Upper lobe of left lung (tissue), 6 donors: Measurements from ENCODE around the gene C1GALT1C1. TPM values are rescaled to one million over a fixed set of nuclear protein-coding genes. Genes with fewer than 3 reads are reported as not detected.
A peak's percentile ranks its signal among the peaks of the same experiment; 100 is the strongest.
"Not testable (repeated sequence)": the region's sequence is repeated elsewhere in the genome, so short reads cannot be mapped to it uniquely, and the experiment has no call there.

Experiments
- ATAC-seq, 2 donors: fragments of 200-7000 bp; cut with Tn5 transposase; one replicate each; pipeline ENCODE4 v1.9.1; 2022; ENCODE audit warnings: mild to moderate bottlenecking in 2 of 2, moderate library complexity in 2 of 2; ENCODE audit not compliant: low FRiP score in 2 of 2
- DNase-seq, 2 donors: peaks; one replicate each; pipeline ENCODE4 v3.0.0-alpha.2; 2019 to 2020
- H3K27ac ChIP-seq, 4 donors: fragments of 200-600 bp; sonication (generic); one replicate each; pipeline ENCODE4 v1.5.1; 2016 to 2019
- H3K27me3 ChIP-seq, 4 donors: fragments of 200-600 bp; sonication (generic); one replicate each; pipeline ENCODE4 v1.5.1; 2017 to 2019
- H3K36me3 ChIP-seq, 4 donors: fragments of 200-600 bp; sonication (generic); one replicate each; pipeline ENCODE4 v1.5.1; 2016 to 2019
- H3K4me1 ChIP-seq, 4 donors: fragments of 200-600 bp; sonication (generic); one replicate each; pipeline ENCODE4 v1.5.1; 2018 to 2019
- H3K4me3 ChIP-seq, 4 donors: fragments of 200-600 bp; sonication (generic); one replicate each; pipeline ENCODE4 v1.5.1; 2017 to 2019; ENCODE audit warnings: mild to moderate bottlenecking in 2 of 4, moderate library complexity in 1 of 4
- H3K9me3 ChIP-seq, 4 donors: fragments of 200-600 bp; sonication (generic); one replicate each; pipeline ENCODE4 v1.5.1; 2018 to 2019
- EP300 ChIP-seq, 4 donors: sonication (generic); formaldehyde crosslinking; IDR thresholded peaks; one replicate each; pipeline ENCODE4 v1.5.1; 2017; ENCODE audit warnings: antibody characterized with exemption in 4 of 4, control low read depth in 2 of 4
- POLR2A ChIP-seq, 4 donors: fragments of 450-650 bp; IDR thresholded peaks; one replicate each; pipeline ENCODE4 v1.5.1; 2016 to 2017; ENCODE audit warnings: antibody characterized with exemption in 4 of 4, mild to moderate bottlenecking in 2 of 4
- POLR2AphosphoS5 ChIP-seq, 2 donors: sonication (generic); formaldehyde crosslinking; IDR thresholded peaks; one replicate each; pipeline ENCODE4 v1.5.1; 2017; ENCODE audit warnings: antibody characterized with exemption in 2 of 2
- WGBS, 2 donors: methylation state at CpG; one replicate each; pipeline ENCODE4 v1.1.5; 2017 to 2018; 5-methylcytosine and 5-hydroxymethylcytosine counted together
- total RNA-seq, 6 donors: library from RNA; depleted of rRNA in 4 of 6; stranded (reverse); fragments of >200 nt in 4 of 6; gene quantifications; one replicate each; pipeline versions ENCODE4 v1.1.0 to v1.2.1, GENCODE V29; 2016 to 2021
- TF ChIP-seq, protein P1 (sequence below), 6 experiments: fragments of 450-650 bp in 4 of 6; fragments of 200-600 bp in 2 of 6; sonication (generic) in 2 of 6; IDR thresholded peaks; one replicate each; pipeline ENCODE4 v1.5.1; 2016 to 2019; ENCODE audit warnings: antibody characterized with exemption in 6 of 6
- donor health status: DM: no; HTN: no; CAD: no; lungs with moderate emphysema.
- donor health status: DM: no; HTN: yes; CAD: no; lungs with severe emphysema.

The C1GALT1C1 gene
- total RNA-seq, 6 donors from 2014 or later = 4.2 to 39.1 (median 18.0) TPM

DNA sequence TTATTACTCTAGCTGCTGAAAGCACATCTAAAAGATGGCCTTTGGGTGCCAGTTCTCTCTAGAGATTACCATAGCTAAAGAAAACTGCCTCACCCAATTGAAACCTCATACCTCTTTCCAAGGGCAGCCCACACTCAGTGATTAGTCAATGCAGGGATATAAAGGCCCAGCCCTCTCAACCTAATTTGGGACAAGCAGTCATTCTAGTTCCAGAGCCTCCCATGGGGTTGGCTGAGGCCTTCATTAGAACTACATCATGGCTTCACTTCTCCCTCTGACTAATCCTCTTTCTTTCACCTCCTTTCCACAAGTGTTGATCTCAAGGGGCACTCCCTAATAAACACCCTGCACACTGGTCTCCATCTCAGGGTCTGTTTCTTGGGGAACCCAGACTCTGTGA lies 38.5 kb upstream of the C1GALT1C1 start:
- H3K27me3 ChIP-seq = no peaks in the 10 kb centered on the region
- H3K9me3 ChIP-seq = no peaks in the 10 kb centered on the region
- no peak for TF ChIP-seq EP300 (IDR thresholded peaks at IDR 0.05)
- TF ChIP-seq POLR2A (IDR thresholded peaks at IDR 0.05) = no peak
- TF ChIP-seq, protein P1, sequence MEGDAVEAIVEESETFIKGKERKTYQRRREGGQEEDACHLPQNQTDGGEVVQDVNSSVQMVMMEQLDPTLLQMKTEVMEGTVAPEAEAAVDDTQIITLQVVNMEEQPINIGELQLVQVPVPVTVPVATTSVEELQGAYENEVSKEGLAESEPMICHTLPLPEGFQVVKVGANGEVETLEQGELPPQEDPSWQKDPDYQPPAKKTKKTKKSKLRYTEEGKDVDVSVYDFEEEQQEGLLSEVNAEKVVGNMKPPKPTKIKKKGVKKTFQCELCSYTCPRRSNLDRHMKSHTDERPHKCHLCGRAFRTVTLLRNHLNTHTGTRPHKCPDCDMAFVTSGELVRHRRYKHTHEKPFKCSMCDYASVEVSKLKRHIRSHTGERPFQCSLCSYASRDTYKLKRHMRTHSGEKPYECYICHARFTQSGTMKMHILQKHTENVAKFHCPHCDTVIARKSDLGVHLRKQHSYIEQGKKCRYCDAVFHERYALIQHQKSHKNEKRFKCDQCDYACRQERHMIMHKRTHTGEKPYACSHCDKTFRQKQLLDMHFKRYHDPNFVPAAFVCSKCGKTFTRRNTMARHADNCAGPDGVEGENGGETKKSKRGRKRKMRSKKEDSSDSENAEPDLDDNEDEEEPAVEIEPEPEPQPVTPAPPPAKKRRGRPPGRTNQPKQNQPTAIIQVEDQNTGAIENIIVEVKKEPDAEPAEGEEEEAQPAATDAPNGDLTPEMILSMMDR (IDR thresholded peaks at IDR 0.05) = no peak
- TF ChIP-seq POLR2AphosphoS5 (IDR thresholded peaks at IDR 0.05) = no peak
- no peak overlapping the region for H3K4me3 ChIP-seq
- ATAC-seq = no peak
- H3K27ac ChIP-seq = no peak overlapping the region
- DNase-seq = no peak
- no peaks in the 10 kb centered on the region for H3K36me3 ChIP-seq
- H3K4me1 ChIP-seq = no peaks in the 10 kb centered on the region

DNA sequence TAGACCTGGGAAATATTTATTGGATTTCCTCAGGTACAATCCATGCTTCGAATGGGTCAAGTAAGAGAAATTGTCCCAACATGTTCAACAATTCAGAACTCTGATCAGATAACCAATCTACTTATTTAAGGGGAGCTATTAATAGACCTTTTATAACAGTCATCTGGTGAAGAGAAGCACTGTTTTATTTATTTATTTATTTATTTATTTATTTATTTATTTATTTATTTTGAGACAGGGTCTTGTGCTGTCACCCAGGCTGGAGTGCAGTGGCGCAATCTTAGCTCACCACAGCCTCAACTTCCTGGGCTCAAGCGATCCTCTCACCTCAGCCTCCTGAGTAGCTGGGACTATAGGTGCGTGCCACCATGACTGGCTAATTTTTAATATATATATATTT lies 34.7 kb upstream of the C1GALT1C1 start:
- not testable (repeated sequence) for H3K4me1 ChIP-seq, ATAC-seq, H3K4me3 ChIP-seq, H3K9me3 ChIP-seq, H3K27ac ChIP-seq, H3K27me3 ChIP-seq, DNase-seq, H3K36me3 ChIP-seq
- WGBS, 2 donors = 91 to 97% methylated on average over 4 of the region's 4 CpGs

DNA sequence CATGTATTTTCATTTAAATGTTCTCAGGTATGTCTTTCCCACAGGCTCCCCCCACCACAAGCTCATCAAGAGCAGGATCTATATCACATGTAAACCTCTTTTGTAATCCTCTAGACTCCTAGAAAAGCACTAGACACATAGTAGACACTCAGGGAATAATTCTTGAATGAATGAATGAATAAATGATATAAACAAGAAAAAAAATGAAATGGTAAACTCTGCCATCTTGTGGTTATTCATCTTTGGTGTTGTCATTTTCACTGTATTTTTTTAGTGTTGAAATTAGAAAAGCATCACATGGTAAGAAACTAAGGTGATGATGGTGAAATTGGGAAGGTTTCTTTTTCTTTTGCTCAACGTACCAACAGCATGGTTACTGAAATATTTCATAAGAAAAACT lies 34.2 kb upstream of the C1GALT1C1 start:
- Histone ChIP-seq H3K27ac (no peak overlapping the region), H3K4me3 (no peak overlapping the region), H3K27me3 (no peaks in the 10 kb centered on the region), H3K9me3 (no peaks in the 10 kb centered on the region), H3K36me3 (no peaks in the 10 kb centered on the region), H3K4me1 (no peaks in the 10 kb centered on the region)
- 27 to 31% methylated on average over 1 of the region's 1 CpG for WGBS, 2 donors
- DNase-seq (no peak), ATAC-seq (no peak)
- TF ChIP-seq, protein P1 (IDR thresholded peaks at IDR 0.05) = peak in 2 of 6 experiments; percentile 16 to 30
- TF ChIP-seq EP300 (IDR thresholded peaks at IDR 0.05) = no peak

DNA sequence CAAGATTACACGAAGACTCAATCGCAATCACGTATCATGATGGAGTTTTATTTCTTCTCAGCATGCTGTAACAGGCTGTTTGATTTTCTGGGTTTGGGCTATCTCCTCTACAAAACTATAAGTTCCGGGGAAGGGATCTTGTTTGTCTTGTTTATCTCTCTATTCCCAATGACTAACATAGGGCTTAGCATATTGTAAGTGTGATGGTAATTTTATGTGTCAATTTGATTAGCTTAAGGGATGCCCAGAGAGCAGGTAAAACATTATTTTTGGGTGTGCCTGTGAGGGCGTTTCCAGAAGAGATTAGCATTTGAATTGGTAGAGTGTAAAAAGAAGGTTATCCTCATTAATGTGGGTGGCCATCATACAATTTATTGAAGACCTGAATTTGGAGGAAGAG lies 32.8 kb upstream of the C1GALT1C1 start:
- no peak for TF ChIP-seq POLR2A (IDR thresholded peaks at IDR 0.05)
- no peak for TF ChIP-seq POLR2AphosphoS5 (IDR thresholded peaks at IDR 0.05)
- no peak for TF ChIP-seq EP300 (IDR thresholded peaks at IDR 0.05)
- TF ChIP-seq, protein P1 (IDR thresholded peaks at IDR 0.05) = no peak

DNA sequence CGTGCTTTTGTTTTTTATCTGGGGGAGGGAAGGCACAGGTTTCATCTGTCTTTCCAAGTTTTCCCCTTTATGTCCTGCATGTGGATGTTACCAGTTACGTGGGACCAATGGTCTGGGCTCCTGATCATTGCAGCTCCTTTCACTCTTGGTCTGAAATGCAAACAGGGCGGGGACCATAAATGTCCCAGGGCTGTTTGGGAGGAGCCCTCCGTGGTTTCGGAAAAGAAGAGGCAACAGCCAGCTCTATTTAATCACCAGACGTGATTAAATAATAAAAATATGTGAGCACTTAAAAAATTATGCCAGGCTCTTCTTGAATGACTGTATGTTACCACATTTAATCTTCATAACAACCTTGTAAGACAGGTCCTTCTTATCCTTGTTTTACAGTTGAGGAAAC lies 30.8 kb upstream of the C1GALT1C1 start:
- ATAC-seq (peak in 1 of 2 donors; percentile 58), DNase-seq (no peak)
- Histone ChIP-seq H3K27ac (no peak overlapping the region), H3K27me3 (no peaks in the 10 kb centered on the region), H3K4me3 (no peak overlapping the region), H3K36me3 (no peaks in the 10 kb centered on the region), H3K9me3 (no peaks in the 10 kb centered on the region), H3K4me1 (no peaks in the 10 kb centered on the region)
- no peak for TF ChIP-seq EP300 (IDR thresholded peaks at IDR 0.05)
- TF ChIP-seq, protein P1 (IDR thresholded peaks at IDR 0.05) = no peak
- no peak for TF ChIP-seq POLR2AphosphoS5 (IDR thresholded peaks at IDR 0.05)
- TF ChIP-seq POLR2A (IDR thresholded peaks at IDR 0.05) = no peak
- 58 to 72% methylated on average over 6 of the region's 6 CpGs for WGBS, 2 donors

More for the DNA sequence above, 32.8 kb upstream of the C1GALT1C1 start:
- Histone ChIP-seq H3K36me3 (no peaks in the 10 kb centered on the region), H3K4me3 (no peak overlapping the region), H3K9me3 (no peaks in the 10 kb centered on the region), H3K27ac (no peak overlapping the region), H3K4me1 (no peaks in the 10 kb centered on the region), H3K27me3 (no peaks in the 10 kb centered on the region)
- 78 to 85% methylated on average over 5 of the region's 5 CpGs for WGBS, 2 donors
- no peak for ATAC-seq
- no peak for DNase-seq
